HG03175 (cell line): ENCODE data around the gene TEX28.
A peak's percentile ranks its signal among the peaks of the same experiment; 100 is the strongest.
"Not testable (repeated sequence)": the region's sequence is repeated elsewhere in the genome, so short reads cannot be mapped to it uniquely, and the experiment has no call there.

Experiments
- ATAC-seq: cut with Tn5 transposase; IDR thresholded peaks from one replicate; pipeline ENCODE4 v1.9.1; 2021; ENCODE audit warnings: mild to moderate bottlenecking, moderate library complexity; ENCODE audit not compliant: unreplicated experiment

The TEX28 gene

GRCh38 chrX:154248076-154248475 is 46.8 kb downstream of the TEX28 start:
- ATAC-seq = not testable (repeated sequence)

GRCh38 chrX:154247377-154248045 is 47.4 kb downstream of the TEX28 start:
- peak; percentile 83 for ATAC-seq

- ATAC-seq = not testable (repeated sequence)
Observed at GRCh38 chrX:154239982-154240503, 54.9 kb downstream of the TEX28 start.

GRCh38 chrX:154238939-154239559 is 55.9 kb downstream of the TEX28 start:
- not testable (repeated sequence) for ATAC-seq

- not testable (repeated sequence) for ATAC-seq
Observed at GRCh38 chrX:154233620-154234019, 61.3 kb downstream of the TEX28 start.

- ATAC-seq = not testable (repeated sequence)
Observed at GRCh38 chrX:154231443-154231842, 63.5 kb downstream of the TEX28 start.

GRCh38 chrX:154226706-154227105 is 68.2 kb downstream of the TEX28 start:
- ATAC-seq = not testable (repeated sequence)

- ATAC-seq = not testable (repeated sequence)
Observed at GRCh38 chrX:154225292-154225691, 69.6 kb downstream of the TEX28 start.
